KMS-11 (cell line): ENCODE results near the gene DDX47.

ENCODE experiments used
- H2AFZ ChIP-seq: fragments of 200-600 bp; sonication (generic); 2 replicates; pipeline ENCODE4 v1.6.1; 2016; ENCODE audit warnings: antibody characterized with exemption, mixed run types, low read depth
- H3K27ac ChIP-seq: fragments of 200-600 bp; sonication (generic); 2 replicates; pipeline ENCODE4 v1.6.1; 2016; ENCODE audit warnings: mild to moderate bottlenecking, mixed run types
- H3K27me3 ChIP-seq: fragments of 200-600 bp; sonication (generic); 2 replicates; pipeline ENCODE4 v1.6.1; 2017; ENCODE audit warnings: mild to moderate bottlenecking, low read depth, mixed run types, moderate library complexity; ENCODE audit not compliant: insufficient read depth
- H3K36me3 ChIP-seq: fragments of 200-600 bp; sonication (generic); 2 replicates; pipeline ENCODE4 v1.6.1; 2017; ENCODE audit warnings: mild to moderate bottlenecking, mixed run types; ENCODE audit not compliant: insufficient read depth
- H3K4me1 ChIP-seq: fragments of 200-600 bp; sonication (generic); 2 replicates; pipeline ENCODE4 v1.6.1; 2016; ENCODE audit warnings: mild to moderate bottlenecking, low read depth, mixed run types; ENCODE audit not compliant: poor library complexity, severe bottlenecking
- H3K4me2 ChIP-seq: fragments of 200-600 bp; sonication (generic); 2 replicates; pipeline ENCODE4 v1.7.0; 2016; ENCODE audit warnings: mild to moderate bottlenecking, mixed run types
- H3K4me3 ChIP-seq: fragments of 200-600 bp; sonication (generic); IDR thresholded peaks from 2 replicates; pipeline ENCODE4 v1.6.1; 2017; ENCODE audit warnings: low read depth, low read length, mixed read lengths; ENCODE audit not compliant: insufficient read depth
- H3K79me2 ChIP-seq: fragments of 200-600 bp; sonication (generic); 2 replicates; pipeline ENCODE4 v1.6.1; 2016; ENCODE audit warnings: low read depth, mixed run types; ENCODE audit not compliant: insufficient read depth
- H3K9ac ChIP-seq: fragments of 200-600 bp; sonication (generic); 2 replicates; pipeline ENCODE4 v1.6.1; 2016; ENCODE audit warnings: mild to moderate bottlenecking, mixed run types
- H4K20me1 ChIP-seq: fragments of 200-600 bp; sonication (generic); 2 replicates; pipeline ENCODE4 v1.6.1; 2016; ENCODE audit warnings: mild to moderate bottlenecking, mixed run types; ENCODE audit not compliant: insufficient read depth
- CTCF ChIP-seq: fragments of 200-600 bp; sonication (generic); conservative IDR thresholded peaks from 2 replicates; pipeline ENCODE4 v1.6.1; 2017; ENCODE audit warnings: low read depth, mild to moderate bottlenecking, antibody characterized with exemption, low read length, moderate library complexity, mixed read lengths

The DDX47 gene

GRCh38 chr12:12877781-12878455 is 64.8 kb downstream of the DDX47 start:
- Histone ChIP-seq H4K20me1 (no peaks in the 10 kb centered on the region), H3K27me3 (no peaks in the 10 kb centered on the region), H2AFZ (no peak overlapping the region), H3K36me3 (no peaks in the 10 kb centered on the region), H3K4me1 (no peaks in the 10 kb centered on the region), H3K79me2 (no peaks in the 10 kb centered on the region), H3K9ac (no peak overlapping the region), H3K27ac (no peak overlapping the region), H3K4me2 (no peak overlapping the region), H3K4me3 (no peak overlapping the region)
- TF ChIP-seq CTCF, result no peak
